22Rv1 (cell line): ENCODE results near the gene RAD51B.

Source experiments
- H3K27ac ChIP-seq: fragments of 450-650 bp; 2 replicates; pipeline ENCODE4 v1.5.1; 2017
- ZFX ChIP-seq: fragments of 450-650 bp; IDR thresholded peaks from 2 replicates; pipeline ENCODE4 v1.6.1; 2017; ENCODE audit warnings: antibody characterized with exemption, borderline replicate concordance
- TF ChIP-seq, protein P1 (sequence below): fragments of 450-650 bp; IDR thresholded peaks from 2 replicates; pipeline ENCODE4 v1.5.1; 2017; ENCODE audit warnings: mild to moderate bottlenecking

RAD51B gene

DNA sequence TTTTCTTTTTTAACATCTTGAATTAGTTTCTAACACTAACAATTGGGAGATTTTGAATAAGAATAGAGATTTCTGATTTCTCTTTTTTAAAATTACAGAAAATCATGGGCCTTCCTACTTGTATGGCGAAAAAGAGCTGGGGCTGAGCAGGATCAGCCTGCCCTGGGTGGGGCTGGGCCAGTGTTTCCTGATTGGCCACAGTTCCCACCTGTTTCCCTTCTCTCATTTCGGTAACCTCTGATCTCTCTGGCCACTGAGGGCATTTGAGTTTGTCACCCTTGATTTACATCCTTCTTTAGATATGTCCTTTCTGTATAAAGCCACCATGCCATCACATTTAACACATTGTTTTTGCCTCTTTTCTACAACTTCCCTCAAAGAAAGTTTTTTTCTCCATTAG lies 719.1 kb downstream of the RAD51B start:
- no peak overlapping the region for H3K27ac ChIP-seq
- TF ChIP-seq, protein P1, sequence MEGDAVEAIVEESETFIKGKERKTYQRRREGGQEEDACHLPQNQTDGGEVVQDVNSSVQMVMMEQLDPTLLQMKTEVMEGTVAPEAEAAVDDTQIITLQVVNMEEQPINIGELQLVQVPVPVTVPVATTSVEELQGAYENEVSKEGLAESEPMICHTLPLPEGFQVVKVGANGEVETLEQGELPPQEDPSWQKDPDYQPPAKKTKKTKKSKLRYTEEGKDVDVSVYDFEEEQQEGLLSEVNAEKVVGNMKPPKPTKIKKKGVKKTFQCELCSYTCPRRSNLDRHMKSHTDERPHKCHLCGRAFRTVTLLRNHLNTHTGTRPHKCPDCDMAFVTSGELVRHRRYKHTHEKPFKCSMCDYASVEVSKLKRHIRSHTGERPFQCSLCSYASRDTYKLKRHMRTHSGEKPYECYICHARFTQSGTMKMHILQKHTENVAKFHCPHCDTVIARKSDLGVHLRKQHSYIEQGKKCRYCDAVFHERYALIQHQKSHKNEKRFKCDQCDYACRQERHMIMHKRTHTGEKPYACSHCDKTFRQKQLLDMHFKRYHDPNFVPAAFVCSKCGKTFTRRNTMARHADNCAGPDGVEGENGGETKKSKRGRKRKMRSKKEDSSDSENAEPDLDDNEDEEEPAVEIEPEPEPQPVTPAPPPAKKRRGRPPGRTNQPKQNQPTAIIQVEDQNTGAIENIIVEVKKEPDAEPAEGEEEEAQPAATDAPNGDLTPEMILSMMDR, result no peak

DNA sequence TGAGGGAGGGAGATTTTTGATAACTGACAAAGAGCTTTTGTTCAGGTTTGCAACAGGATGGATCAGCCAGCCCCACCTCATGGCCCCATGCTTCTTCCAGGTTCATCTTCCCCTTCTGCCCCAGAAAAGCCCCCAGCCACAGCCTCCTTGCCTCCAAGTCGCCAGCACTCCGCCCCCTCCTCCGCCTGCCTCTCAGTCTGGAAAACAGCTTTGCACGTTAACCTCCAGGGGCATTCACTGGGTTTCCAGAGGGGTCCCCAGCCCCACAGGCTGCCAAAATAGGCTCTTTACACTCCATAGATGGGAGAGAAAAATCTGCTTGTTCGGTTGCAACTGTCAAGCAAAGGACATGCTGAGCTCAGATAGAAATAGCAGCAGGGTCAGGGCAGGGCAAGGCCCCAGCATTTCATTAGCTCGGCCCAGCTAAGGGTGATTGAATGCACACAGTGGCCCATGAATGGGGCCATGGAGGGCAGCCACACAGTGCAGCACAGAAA lies 719.7 kb downstream of the RAD51B start:
- no peak overlapping the region for H3K27ac ChIP-seq
- TF ChIP-seq, protein P1, result no peak
- TF ChIP-seq ZFX, result no peak

DNA sequence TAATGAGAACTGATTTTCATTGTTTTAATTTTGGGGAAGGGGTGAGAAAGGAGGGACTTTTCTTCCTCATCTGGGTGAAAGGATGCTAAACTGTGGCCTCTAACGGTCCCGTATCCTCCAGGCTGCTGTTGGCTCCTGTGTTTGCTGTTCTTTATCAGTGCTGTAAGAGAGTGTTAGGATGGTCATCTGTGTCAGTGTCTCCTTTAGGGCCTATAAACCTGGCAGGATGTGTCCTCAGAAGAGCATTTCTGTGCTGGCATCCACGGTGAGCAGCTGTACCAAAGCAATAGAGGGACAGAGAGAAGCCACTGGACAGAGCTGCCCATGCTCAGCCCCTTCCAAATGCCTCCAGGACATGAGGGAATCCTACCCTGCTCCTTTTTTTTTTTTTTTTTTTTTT lies 720.2 kb downstream of the RAD51B start:
- TF ChIP-seq, protein P1, result no peak
- TF ChIP-seq ZFX, result no peak
- H3K27ac ChIP-seq, result no peak overlapping the region

DNA sequence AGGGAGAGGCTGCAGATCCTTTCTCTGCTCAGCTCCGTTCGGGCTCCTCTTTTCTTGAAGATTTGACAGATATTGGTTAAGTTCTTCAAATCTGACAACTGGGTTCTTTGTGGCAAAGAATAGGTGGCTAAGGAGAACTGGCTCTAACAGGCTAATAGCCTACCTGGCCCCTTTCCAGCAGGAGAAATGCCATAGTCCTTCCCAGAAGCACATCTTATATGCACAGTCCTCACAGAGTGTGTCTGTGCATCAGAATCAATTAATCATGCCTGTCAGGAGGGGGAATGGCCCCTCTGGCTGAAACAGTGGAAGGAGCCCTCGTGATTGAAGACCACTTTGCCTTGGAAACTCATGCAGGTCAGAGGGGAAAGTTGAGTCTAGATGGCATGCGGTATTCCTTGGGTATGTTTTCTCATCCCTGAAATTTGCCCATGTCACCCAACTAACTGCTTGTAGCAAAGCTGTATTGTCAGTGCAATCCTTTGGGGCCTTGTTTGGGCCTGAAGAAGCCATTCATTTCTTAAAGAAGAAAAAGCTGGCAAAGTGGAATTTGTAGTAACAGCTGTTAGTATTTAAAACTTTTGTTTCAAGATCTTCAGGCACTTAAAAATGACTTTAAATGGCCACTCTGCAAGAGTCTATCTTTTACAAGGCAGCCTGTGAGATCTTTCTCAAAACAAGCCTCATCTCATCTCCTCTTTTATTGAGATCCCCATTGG lies 721.8 kb downstream of the RAD51B start:
- H3K27ac ChIP-seq, result no peak overlapping the region
- TF ChIP-seq, protein P1, result no peak
- TF ChIP-seq ZFX, result no peak

DNA sequence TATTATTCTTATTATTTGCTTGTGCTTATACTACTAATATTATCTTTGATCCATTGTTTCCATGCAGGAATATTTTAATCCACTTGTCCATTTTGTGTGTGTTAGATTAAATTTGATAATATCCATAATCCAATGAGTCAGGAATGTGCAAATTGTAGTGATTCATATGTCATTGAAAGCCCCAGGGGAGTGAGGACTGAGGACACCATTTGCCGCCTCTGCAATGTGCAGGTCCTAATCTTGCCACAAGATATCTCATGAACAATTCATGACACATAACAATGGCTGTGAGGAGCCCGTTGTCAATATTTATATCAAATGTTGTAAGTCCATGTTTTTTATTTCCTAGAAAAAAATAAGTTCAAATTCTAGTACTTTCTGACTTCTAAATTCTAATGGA lies 722.8 kb downstream of the RAD51B start:
- TF ChIP-seq ZFX, result no peak
- TF ChIP-seq, protein P1, result no peak
- no peak overlapping the region for H3K27ac ChIP-seq

DNA sequence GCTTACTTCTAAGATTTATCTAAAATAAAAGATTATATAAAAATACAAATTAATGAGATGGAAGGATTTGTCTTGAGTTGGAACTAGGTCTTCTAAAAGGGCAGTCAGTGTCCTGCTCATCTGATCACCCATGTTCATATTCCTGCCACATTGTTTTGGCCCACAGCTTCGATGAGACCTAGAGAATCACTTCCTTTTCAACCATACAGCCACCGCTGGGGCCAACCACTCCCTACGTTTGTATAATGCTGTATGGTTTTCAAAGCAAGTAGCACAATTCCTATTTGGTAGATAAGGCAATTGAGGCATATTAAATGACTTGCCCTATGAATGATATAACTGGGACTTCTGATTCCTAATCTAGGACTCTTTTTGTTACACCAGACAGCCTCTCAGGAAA lies 723.9 kb downstream of the RAD51B start:
- no peak overlapping the region for H3K27ac ChIP-seq
- TF ChIP-seq, protein P1, result no peak
- TF ChIP-seq ZFX, result no peak

DNA sequence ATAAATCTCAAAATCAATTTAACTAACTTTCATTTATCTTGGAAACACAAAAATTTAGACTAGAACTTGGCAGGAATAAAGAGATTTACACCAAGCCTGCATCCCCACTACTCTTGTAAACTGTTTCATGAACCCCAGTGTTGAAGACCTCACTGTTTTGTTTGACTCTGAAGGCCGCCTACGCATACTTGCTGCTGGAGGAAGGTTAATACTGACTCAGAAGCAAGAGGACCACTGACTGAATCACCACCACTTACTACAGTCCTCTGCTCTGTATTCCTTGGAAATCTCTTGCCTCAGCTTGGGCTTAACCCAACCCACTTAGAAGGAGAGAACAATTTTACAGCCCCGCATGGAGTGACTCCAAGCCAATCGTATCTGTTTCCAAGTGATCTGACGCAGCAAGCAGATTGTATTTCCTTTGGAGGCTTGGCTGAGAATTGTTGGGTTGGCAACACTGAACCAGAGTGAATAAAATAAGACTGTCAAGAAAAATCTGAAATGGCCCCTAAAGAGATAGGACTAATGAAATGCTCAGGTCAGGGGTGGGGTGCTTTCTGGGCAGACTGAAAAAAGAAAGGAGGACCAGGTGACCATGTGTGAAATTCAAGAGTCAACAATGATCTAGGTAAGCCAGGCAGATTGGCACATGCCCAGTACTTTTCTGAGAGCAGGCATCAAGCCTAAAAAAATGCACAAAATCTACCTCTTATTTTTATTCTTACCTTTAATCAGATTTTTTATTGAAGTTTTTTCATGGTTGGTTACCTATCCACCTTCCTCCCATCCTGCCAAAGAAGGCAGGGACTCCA lies 724.7 kb downstream of the RAD51B start:
- H3K27ac ChIP-seq, result no peak overlapping the region
- no peak for TF ChIP-seq ZFX
- TF ChIP-seq, protein P1, result no peak
